GM12801 (cell line): ENCODE results near the gene HPS6.
A peak's percentile ranks its signal among the peaks of the same experiment; 100 is the strongest.

Experiments used
- CTCF ChIP-seq: IDR thresholded peaks from one replicate; pipeline ENCODE4 v1.5.1; 2011; ENCODE audit warnings: control low read depth; ENCODE audit not compliant: insufficient read length; ENCODE audit errors: extremely low read depth

The HPS6 gene

GRCh38 chr10:102065561-102066398 lies 631 bp downstream of the HPS6 start:
- no peak for TF ChIP-seq CTCF

- TF ChIP-seq CTCF: no peak
These were observed 1.4 kb downstream of the HPS6 start for GRCh38 chr10:102066399-102067088.

GRCh38 chr10:102067091-102067916 lies 2.2 kb downstream of the HPS6 start:
- TF ChIP-seq CTCF: no peak

- TF ChIP-seq CTCF: no peak
These were observed 3.1 kb downstream of the HPS6 start for GRCh38 chr10:102068216-102068615.

- no peak for TF ChIP-seq CTCF
These were observed 3.9 kb downstream of the HPS6 start for GRCh38 chr10:102069071-102069470.

- TF ChIP-seq CTCF: peak; percentile 66
These were observed 7.8 kb downstream of the HPS6 start for GRCh38 chr10:102072673-102073527.

GRCh38 chr10:102083541-102083940 lies 18.4 kb downstream of the HPS6 start:
- TF ChIP-seq CTCF: no peak
